Activated effector memory CD4-positive, alpha-beta T cell treated with anti-CD3 and anti-CD28 coated beads, Interleukin-2, amount 50 U/mL, for 16 hours (primary cell): Measurements from ENCODE around the gene ATXN2.
A peak's percentile ranks its signal among the peaks of the same experiment; 100 is the strongest.
"Not testable (repeated sequence)": the region's sequence is repeated elsewhere in the genome, so short reads cannot be mapped to it uniquely, and the experiment has no call there.

Experiments used
- DNase-seq: peaks from one replicate; pipeline ENCODE4 v3.0.0-alpha.2; 2020

ATXN2 gene

DNA sequence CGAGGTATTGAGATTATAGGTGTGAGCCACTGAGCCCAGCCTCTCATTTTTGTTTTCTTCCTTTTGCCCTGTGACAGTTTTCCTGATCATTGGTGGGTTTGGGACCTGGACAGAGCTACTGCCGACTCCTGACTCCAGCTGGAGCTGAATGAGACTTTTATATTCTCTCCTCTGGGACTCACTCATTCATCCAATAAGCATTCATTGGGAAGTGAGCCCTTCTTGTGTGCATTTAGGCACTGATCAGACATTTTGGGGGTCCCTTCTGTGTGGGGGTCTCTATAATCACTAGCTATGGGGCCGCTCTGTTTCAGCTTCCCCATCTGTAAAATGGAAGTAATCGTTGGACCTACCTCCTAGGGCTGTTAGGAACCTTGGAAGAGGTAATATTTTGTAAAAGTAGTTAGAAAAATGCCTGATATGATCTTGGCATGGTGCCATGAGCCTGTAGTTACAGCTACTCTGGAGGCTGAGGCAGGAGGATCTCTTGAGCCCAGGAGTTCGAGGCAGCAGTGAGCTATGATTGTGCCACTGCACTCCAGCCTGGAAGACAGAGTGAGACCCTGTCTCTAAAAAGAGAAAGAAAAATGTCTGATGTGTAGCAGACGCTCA lies 186.2 kb downstream of the ATXN2 start:
- DNase-seq: no peak

DNA sequence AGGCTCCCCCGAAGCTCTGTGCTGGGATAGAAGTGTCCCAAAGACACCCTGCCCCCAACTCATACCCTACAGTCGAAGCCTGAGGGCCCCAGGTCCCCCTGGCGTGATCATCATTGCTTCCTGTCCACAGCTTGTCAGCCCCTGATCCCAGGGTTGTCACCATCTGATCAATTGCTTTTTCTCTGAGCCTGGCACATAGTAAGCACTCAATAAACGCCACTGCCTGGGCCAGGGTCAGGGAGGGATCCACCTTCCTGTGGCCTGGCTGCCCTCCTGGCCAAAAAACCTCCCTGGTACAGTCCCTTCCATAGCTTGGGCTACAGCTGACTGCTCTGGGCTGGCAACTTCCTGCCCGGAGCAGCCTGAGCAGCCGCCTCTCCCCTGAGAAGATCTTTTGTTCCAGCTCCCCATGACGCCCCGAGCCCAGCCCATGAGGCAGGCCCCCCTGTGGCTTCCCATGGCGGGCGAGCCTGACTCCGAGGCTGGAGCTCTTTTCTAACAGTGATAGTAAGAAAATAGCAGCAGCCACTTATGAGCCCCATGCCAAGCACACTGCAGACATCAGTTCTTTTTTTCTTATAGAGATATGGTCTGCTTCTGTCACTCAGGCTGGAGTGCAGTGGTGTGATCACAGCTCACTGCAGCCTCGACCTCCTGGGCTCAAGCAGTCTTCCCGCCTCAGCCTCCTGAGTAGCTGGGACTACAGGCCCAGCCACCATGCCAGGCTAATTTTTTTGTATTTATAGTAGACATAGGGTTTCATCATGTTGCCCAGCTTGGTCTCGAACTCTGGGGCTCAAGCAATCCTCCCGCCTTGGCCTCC lies 186.9 kb downstream of the ATXN2 start:
- DNase-seq: peak; percentile 75

- DNase-seq: no peak
These were observed 187.8 kb downstream of the ATXN2 start for GRCh38 chr12:111411185-111411764.

GRCh38 chr12:111410431-111411184 lies 188.5 kb downstream of the ATXN2 start:
- no peak for DNase-seq

GRCh38 chr12:111409780-111410430 lies 189.2 kb downstream of the ATXN2 start:
- DNase-seq: peak; percentile 80

GRCh38 chr12:111409403-111409779 lies 189.7 kb downstream of the ATXN2 start:
- no peak for DNase-seq

DNA sequence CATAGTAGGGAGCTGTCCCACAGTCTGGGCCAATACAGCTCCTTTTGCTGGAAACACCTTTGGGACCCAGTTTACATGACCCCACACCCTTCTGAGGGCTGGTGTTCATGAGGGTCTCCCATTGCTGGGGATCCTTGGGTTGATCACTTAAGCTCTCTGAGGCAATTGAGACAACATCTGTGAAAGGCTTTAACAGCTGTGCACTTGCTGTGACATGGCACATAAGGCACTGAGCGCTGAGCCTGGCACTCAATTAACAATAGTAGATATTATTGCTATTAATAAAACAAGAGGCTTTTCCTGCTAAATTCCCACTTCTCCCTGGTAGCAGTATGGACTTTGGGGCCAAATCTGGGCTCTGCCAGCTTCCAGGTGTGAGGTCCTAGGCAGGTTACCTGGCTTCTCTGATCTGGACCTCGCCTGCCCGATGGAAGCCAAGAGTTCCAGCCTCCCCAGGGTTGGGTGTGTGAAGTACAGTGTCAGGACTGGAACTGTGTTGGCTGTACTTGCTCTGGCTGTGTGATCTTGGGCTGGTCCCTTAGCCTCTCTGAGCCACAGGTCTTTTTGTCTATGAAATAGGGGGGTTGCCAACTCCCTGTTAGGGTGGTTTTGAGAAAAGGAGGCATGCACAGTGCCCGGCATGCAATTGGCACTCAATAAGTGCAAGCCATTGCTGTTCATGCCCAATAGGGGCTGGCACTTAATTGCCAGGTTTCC lies 190.3 kb downstream of the ATXN2 start:
- DNase-seq: no peak

GRCh38 chr12:111408116-111408440 lies 191.0 kb downstream of the ATXN2 start:
- DNase-seq: no peak

- no peak for DNase-seq
These were observed 191.6 kb downstream of the ATXN2 start for GRCh38 chr12:111407377-111408115.

DNA sequence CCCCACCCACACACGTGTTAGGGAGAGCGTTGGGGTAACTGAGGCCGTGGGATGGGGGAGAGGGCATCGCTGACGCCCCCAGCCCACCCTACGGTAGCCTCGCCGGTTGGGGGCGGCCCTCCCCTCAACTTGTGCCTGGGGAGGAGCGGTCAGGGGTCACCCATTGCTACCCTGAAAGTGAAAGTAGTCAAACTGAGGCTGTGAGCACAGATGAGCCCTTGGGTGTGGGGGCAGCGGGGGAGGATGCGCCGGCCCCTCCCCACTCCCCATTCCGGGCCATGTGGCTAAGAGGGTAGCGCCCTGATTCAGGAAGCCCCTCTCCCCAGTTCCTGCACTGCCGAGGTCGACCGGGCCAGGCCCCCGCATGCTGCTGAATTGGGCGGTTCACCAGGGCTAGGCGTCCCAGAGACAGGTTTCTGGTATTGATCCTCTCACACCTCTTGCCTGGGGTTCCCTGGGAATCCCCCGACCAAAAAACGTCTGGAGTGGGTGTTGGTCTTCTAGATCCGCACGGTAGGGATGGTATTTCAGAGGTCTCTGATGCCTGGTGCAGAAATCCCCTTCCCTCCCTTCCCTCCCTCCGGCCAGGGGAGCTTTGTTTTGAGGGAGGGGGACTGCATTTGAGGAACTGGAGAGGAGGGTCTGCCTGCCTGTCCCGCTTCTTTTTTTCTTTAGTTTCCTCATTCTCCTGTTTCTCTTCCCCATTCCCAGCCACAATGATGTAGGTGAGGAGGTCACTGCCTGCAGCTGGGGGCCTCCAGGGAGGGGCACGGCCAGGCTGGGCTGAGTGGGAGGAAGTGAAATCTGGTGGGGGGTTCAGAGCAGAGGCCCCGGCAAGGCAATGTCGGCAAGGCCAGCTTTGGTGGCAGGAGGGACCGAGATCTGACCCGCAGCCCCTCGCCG lies 192.4 kb downstream of the ATXN2 start:
- DNase-seq: peak; percentile 85

DNA sequence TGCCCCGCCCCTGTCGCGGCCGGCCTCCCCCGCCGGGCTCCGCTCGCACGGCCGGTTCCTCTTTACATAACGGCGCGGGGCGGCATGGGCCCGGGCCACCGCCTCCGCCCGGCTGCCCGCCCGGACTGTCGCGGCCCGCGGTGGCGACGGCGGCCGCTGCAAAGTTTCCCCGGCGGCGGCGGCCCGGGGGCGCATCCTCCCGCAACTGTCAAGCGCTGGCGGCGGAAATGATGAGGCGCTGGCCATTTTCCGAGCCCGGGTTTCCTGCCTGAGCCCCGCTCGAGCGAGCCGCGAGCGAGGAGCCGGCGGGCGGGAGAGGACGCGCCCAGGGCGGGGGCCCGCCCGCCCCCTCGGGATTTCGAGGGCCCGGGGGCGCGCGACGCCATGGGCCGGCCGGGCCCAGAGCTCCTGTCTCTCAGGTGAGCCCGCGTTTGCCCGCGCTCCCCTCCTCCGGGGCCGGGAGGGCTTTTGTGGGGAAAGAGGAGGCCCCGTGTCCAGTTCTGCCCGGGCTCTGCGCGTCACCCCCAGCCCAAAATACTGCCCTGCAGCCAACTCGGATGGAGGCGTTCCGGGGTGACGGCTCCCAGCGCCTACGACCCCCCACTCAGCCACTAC lies 193.1 kb downstream of the ATXN2 start, which contains the start of gene SH2B3:
Gene SH2B3, plus strand, starts transcription at position 65 of the 615 bp plus-strand sequence. CDS start 12,223 bp downstream, outside the sequence.
- DNase-seq: peak; percentile 92

GRCh38 chr12:111405149-111405858 lies 193.8 kb downstream of the ATXN2 start:
- peak; percentile 99 for DNase-seq

DNA sequence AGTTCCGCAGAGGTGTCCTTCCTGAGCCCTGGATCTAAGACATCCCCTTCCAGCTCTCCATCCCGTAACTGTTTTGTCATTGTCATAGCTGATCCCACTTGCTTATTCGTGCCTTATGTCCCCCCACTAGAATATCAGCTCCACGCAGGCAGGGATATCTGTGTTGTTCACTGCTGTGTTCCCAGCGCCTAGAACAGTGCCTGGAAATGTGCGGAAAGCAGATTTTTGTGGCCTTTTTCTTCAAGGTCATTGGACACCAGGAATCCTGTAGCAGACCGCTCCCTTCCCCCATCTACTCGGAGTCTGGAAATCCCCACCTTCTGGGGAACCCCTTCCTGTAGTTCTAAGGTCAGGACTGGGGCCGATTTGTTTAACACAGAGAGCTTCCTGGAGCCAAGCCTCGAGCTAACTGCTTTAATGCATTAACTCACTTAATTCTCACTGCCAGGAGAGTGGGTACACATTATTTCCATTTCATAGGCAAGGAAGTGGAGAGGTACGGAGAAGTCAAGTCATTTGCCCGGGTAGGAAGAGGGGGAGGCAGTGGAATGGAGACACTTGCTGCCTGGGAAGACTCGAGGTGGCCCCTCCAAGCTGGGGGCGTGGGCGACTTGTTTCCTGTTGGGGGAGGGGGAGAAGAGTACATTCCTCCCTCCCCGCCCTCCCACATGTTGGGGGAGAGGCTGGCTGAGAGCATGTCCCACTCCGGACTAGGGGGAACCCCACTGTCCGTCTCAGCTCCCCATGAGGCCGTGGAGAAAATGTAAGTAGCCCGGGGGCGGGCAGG lies 194.6 kb downstream of the ATXN2 start:
- DNase-seq: peak; percentile 89

- DNase-seq: not testable (repeated sequence)
These were observed 196.7 kb downstream of the ATXN2 start for GRCh38 chr12:111402490-111402824.
